ENCODE results near the gene CPNE5.

GRCh38 chr6:36850021-36850420, 10.8 kb upstream of the CPNE5 start:
- TF ChIP-seq CTCF (IDR thresholded peaks at IDR 0.05; ENCODE audit: low read length) (no peak), EZH2 (optimal IDR thresholded peaks at IDR 0.05; ENCODE audit: low read depth, low read length) (no peak), EZH2phosphoT487 (IDR thresholded peaks at IDR 0.05; ENCODE audit: low read length) (no peak)

Data from MM.1S (cell line).